Posterior vena cava (tissue), 2 donors: ENCODE results near the gene RBM4B. TPM values are rescaled to one million over a fixed set of nuclear protein-coding genes. Genes with fewer than 3 reads are reported as not detected.
A peak's percentile ranks its signal among the peaks of the same experiment; 100 is the strongest.

ENCODE experiments used
- DNase-seq: peaks from one replicate; pipeline ENCODE4 v3.0.0-alpha.2; 2020; ENCODE audit warnings: low spot score
- intact Hi-C, 2 donors: fragments of 100-400 bp; cut with DNase I; formaldehyde crosslinking; loops; one replicate each; pipeline versions ENCODE4 v1.14.1 to v1.14.2; 2022 to 2023
- total RNA-seq, 2 donors: library from RNA; stranded (reverse); fragmentation: NEBNext Ultra II Directional; extraction: Animal tissue kit (Norgen Biotek cat#: 25700); gene quantifications; one replicate each; pipeline ENCODE4 v1.2.1, GENCODE V29; 2021
- donor health status: DM: yes; HTN: yes; CAD: no.
- donor health status: DM: yes; HTN: yes; CAD: no.

RBM4B gene
- total RNA-seq, 2 donors from 2014 or later, result 9.0 to 10.2 TPM

GRCh38 chr11:66691311-66691980, 13.8 kb upstream of the RBM4B start:
- intact Hi-C loops, result loop anchor here in 1 of 2 donors (5.0 kb wide), 1 partner anchor 141 kb away; no protein-coding TSS in a partner anchor
- peak; percentile 75 for DNase-seq

GRCh38 chr11:66689661-66690590, 12.2 kb upstream of the RBM4B start:
- peak; percentile 77 for DNase-seq
- intact Hi-C loops, result loop anchor here in 1 of 2 donors (5.0 kb wide), 2 partner anchors 118 to 142 kb away; no protein-coding TSS in a partner anchor

GRCh38 chr11:66688561-66689534, 11.2 kb upstream of the RBM4B start:
- intact Hi-C loops, result loop anchor here in 1 of 2 donors (5.0 kb wide), 1 partner anchor 117 kb away; no protein-coding TSS in a partner anchor
- peak; percentile 66 for DNase-seq

DNA sequence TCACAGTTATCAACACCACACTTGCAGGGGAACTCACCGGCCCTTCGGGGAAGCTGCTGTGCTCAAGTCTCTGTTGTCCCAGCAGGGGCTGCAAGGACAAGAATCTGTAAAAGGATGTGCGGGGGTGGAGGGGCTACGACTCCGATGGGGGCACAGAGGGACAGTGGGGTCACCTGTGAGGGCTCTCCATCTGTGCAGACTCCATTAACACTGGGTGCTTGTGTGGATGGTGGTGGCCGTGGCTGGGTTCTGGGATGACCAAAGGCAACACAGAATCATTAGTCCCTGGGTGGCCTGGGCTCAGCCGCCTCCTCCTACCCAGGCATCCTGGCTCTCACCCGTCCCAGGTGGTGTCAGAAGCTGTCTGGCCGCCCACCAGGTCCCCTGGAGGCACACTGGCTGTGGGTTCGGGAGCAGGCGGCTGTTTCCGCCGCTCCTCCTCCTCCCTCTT, 10.2 kb upstream of the RBM4B start:
- intact Hi-C loops, result loop anchor here in 1 of 2 donors (5.0 kb wide), 1 partner anchor 116 kb away; no protein-coding TSS in a partner anchor

DNA sequence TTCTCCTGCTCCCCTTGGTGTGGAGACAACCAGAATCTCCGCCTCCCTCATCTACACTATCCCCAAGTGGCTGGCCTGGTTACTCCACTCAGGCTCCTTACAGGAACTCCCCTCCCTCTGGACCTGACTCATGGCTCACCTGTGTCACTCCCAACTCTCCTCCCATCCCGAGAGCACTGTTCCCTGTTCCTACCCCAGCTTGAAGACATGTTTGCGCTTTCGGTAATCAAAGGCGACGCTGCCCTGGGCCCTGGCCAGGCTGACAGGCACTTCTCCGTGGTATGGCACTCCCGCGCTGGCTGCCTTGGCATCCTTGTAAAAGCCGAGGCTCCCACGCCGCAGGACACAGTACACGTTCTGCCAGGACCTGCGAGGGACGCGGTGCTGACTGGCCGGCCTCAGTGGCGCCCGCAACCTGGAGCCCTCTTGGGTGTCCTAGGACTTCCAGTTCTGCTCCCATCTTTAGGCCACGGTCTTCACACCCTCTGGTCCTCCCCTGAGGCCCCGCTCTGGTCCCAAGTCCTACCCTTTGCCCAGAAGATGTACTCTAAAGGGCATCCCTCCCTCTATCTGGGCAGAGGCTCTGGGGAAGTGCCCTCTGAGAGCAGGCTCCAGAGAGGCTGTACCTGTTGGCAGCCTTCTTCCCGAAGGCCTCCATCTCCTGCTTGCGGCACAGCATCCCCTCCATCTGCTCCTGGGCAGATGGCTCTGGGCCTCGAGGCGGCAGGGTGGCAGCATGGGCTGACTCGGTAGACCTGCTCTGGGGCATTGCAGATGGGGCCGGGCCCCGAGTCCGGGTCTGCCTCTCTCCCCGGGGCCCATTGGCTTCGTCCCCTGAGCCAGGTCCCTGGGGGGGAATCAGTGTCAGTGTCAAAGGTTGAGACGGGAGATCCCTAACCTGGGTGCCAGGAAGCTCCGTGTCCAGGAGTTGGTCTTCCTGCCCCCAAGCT, 9.4 kb upstream of the RBM4B start:
- DNase-seq, result peak; percentile 76
- intact Hi-C loops, result loop anchor here in 1 of 2 donors (5.0 kb wide), 1 partner anchor 115 kb away; no protein-coding TSS in a partner anchor

More for the DNA sequence above, 10.2 kb upstream of the RBM4B start:
- peak; percentile 68 for DNase-seq

DNA sequence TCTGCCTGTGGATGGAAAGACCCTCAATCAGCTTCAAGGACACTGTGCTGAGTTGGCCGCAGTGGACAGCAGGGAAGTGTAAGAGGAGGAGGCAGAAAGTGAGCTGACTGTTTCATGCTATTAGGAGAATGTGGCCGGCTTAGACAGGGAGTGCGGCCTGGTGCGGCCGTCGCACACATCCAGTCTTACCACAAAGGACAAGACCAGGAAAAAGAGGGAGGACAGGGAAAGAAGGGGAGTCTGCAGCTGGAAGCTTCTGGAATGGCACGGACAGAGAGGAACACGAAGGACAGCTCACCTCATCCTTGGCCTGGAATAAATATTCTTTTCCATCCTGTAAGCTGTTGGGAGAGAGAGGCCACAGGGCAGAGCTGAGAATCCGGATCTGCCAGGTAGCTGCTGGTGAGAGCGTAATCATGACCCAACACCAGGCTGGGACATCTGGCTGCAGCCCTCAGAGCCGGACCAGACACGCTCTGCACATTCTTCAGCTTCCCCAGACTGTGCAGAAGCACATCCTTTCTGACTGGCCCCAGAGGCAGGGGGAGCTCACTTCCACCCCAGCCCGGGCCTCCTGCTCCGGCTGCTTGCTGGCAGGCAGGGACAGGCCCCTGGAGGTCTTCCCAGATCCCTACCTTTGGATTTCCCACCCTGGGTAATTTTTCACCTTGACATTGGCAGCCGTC, 8.6 kb upstream of the RBM4B start:
- intact Hi-C loops, result loop anchor here in 1 of 2 donors (5.0 kb wide), 1 partner anchor 114 kb away; no protein-coding TSS in a partner anchor
- peak; percentile 70 for DNase-seq

DNA sequence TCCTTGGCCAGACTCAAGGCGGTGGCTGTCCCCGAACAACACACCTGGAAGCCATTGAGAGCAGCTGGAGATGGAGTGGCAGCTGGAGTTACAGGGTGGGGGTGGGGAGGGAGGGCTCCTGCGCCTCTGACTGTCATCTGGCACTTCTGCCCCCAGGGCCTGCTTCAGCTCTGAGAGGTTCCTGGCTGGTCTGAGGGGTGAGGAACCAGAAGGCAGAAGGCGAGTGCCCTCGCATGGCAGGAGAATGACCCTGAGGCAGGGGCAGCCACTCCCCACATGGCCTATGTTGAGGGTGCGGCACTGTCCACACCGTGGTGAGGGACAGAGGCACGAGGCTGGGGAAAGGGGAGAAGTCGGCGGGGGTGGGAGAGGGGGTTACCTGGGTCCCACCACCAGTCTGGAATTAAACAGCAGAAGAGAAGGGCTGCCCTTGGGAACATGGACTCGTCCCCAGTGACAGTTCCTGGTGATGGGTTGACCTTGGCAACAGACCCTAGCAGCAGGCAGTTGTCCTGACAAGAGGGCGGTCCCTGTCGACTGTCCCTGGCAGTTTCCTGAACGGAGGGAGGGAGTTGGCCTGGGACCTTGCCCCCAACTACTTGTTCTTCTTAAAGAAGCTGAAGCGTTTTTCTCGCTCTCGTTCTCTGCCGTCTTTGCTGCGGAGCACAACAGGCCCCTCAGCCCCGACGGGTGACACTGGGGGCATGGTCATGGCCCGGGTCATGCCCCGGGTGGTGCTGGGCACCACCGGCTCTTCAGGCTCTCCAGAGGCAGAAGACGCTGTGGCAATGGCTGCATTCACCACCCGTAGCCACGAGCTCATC, 7.8 kb upstream of the RBM4B start:
- intact Hi-C loops, result loop anchor here in 1 of 2 donors (5.0 kb wide), 1 partner anchor 113 kb away; no protein-coding TSS in a partner anchor
- peak; percentile 58 for DNase-seq

- peak; percentile 8 for DNase-seq
- intact Hi-C loops, result loop anchor here in 1 of 2 donors (5.0 kb wide), 1 partner anchor 112 kb away; no protein-coding TSS in a partner anchor
Measured at GRCh38 chr11:66684635-66685034, 6.9 kb upstream of the RBM4B start.

GRCh38 chr11:66683877-66684276, 6.2 kb upstream of the RBM4B start:
- intact Hi-C loops, result no loop called here
- peak; percentile 32 for DNase-seq

- intact Hi-C loops, result no loop called here
- peak; percentile 50 for DNase-seq
Measured at GRCh38 chr11:66680966-66681645, 3.4 kb upstream of the RBM4B start.

- intact Hi-C loops, result loop anchor here in 1 of 2 donors (5.0 kb wide), 1 partner anchor 85 kb away; the partner anchor contains the start of genes CCDC87 and CCS
- no peak for DNase-seq
Measured at GRCh38 chr11:66676931-66677598, 622 bp downstream of the RBM4B start.

DNA sequence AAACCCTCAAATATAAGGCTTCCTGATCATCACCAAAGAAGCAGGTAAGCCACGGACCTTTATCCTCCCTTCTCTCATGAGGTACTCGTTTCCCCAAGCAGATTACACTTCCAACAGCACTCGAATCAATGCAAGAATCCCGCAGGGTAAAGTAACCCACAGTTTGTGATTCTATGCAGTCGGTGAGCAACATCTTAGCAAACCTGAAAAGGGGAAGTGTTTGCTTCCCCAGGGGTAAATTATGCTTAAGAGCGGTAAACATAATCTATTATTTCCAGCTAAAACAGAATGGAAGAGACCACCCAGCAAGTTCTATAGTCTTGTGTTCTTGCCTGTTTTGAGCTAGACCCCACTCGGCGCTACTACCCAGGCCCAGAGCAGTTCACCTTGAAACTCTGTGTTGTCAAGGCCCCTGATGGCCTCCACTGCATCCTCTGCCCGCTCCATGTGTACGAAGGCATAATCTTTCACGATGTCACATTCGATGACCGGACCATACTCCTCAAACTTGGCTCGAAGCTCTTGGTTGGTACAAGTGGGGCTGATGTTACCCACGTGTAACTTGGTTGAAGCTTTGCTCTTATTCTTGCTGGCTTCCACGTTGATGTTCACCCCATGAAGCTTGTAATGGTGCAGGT, 1.3 kb downstream of the RBM4B start:
- DNase-seq, result peak; percentile 45
- intact Hi-C loops, result loop anchor here in 1 of 2 donors (5.0 kb wide), 1 partner anchor 84 kb away; the partner anchor contains the start of genes CCDC87 and CCS

DNA sequence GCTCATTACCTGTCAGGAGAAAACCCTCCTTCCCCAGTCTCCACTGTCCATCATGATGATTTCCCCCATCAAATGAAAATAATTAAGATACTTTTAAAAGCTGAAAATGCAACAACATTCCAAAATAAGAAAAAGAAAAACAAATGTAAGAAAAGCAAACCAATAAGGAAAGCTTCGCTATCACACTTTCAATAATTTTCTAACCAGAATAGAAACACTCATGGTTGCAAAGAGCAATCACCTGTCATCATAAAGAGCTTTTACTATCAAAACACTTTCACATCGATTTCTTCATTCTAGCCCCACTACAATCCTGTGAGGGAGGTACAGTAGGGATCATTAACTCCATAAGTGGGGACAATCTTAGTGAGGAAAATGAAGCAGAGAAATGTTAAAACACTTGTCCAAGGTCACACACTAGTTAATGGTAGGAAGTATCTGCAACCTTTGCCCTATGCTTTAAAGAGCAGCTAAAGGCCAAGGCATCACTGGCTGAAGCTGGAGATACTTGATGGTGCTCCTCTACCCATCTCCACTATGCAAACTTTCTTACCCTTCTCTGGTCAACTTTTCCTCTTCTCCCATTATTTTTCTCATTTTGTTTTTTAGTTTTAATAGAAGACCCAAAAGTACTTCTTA, 2.6 kb downstream of the RBM4B start:
- no peak for DNase-seq
- intact Hi-C loops, result loop anchor here in 1 of 2 donors (5.0 kb wide), 1 partner anchor 83 kb away; the partner anchor contains the start of genes CCDC87 and CCS

GRCh38 chr11:66670816-66671215, 6.9 kb downstream of the RBM4B start:
- peak; percentile 26 for DNase-seq
- intact Hi-C loops, result no loop called here
